ENCODE data around the gene ADORA1.

The ADORA1 gene

GRCh38 chr1:203202431-203203245 lies 75.1 kb downstream of the ADORA1 start:
- Histone ChIP-seq H3K36me3 (ENCODE audit: insufficient read depth, low read length) (no peaks in the 10 kb centered on the region), H2AFZ (ENCODE audit: low read depth, low read length) (no peak overlapping the region), H3K9ac (ENCODE audit: low read depth, low read length) (no peak overlapping the region), H3K27ac (ENCODE audit: low read length) (no peak overlapping the region), H3K4me3 (ENCODE audit: low read depth in 1 of 2, low read length in 2 of 2) (no peak overlapping the region), H3K27me3 (ENCODE audit: insufficient read depth, low read length, poor library complexity) (peaks cover 18% of the 10 kb centered on the region), H3K79me2 (ENCODE audit: insufficient read depth, low read length) (no peaks in the 10 kb centered on the region), H3K4me1 (ENCODE audit: insufficient read depth, low read length) (no peaks in the 10 kb centered on the region), H4K20me1 (ENCODE audit: insufficient read depth, low read length) (no peaks in the 10 kb centered on the region), H3K9me3 (ENCODE audit: insufficient read depth, low read length, severe bottlenecking) (no peaks in the 10 kb centered on the region), H3K4me2 (ENCODE audit: insufficient read depth, low read length) (no peak overlapping the region)
- no peak for DNase-seq
- ATAC-seq (ENCODE audit: insufficient read depth, low read depth) = no peak
- TF ChIP-seq EZH2 (IDR thresholded peaks at IDR 0.05; ENCODE audit: borderline replicate concordance, low read depth, low read length, severe bottlenecking) (no peak), CTCF (IDR thresholded peaks at IDR 0.05; ENCODE audit: borderline replicate concordance, extremely low read depth, low read length, poor library complexity, severe bottlenecking) (no peak)

GRCh38 chr1:203204756-203205155 lies 77.2 kb downstream of the ADORA1 start:
- DNase-seq = no peak
- TF ChIP-seq EZH2 (IDR thresholded peaks at IDR 0.05; ENCODE audit: borderline replicate concordance, low read depth, low read length, severe bottlenecking) (no peak), CTCF (IDR thresholded peaks at IDR 0.05; ENCODE audit: borderline replicate concordance, extremely low read depth, low read length, poor library complexity, severe bottlenecking) (no peak)
- no peak overlapping the region for H3K27ac ChIP-seq (ENCODE audit: low read length)

GRCh38 chr1:203206129-203206687 lies 78.7 kb downstream of the ADORA1 start:
- no peaks in the 10 kb centered on the region for H3K4me1 ChIP-seq (ENCODE audit: insufficient read depth, low read length)
- TF ChIP-seq EZH2 (IDR thresholded peaks at IDR 0.05; ENCODE audit: borderline replicate concordance, low read depth, low read length, severe bottlenecking) = no peak
- no peak for TF ChIP-seq CTCF (IDR thresholded peaks at IDR 0.05; ENCODE audit: borderline replicate concordance, extremely low read depth, low read length, poor library complexity, severe bottlenecking)
- H3K27ac ChIP-seq (ENCODE audit: low read length) = no peak overlapping the region
- H3K36me3 ChIP-seq (ENCODE audit: insufficient read depth, low read length) = no peaks in the 10 kb centered on the region
- H3K4me3 ChIP-seq (ENCODE audit: low read depth in 1 of 2, low read length in 2 of 2) = no peak overlapping the region
- H2AFZ ChIP-seq (ENCODE audit: low read depth, low read length) = no peak overlapping the region
- no peak overlapping the region for H3K4me2 ChIP-seq (ENCODE audit: insufficient read depth, low read length)
- no peak overlapping the region for H3K9ac ChIP-seq (ENCODE audit: low read depth, low read length)
- H3K27me3 ChIP-seq (ENCODE audit: insufficient read depth, low read length, poor library complexity) = peaks cover 12% of the 10 kb centered on the region
- H3K9me3 ChIP-seq (ENCODE audit: insufficient read depth, low read length, severe bottlenecking) = no peaks in the 10 kb centered on the region
- DNase-seq = no peak
- H3K79me2 ChIP-seq (ENCODE audit: insufficient read depth, low read length) = no peaks in the 10 kb centered on the region
- no peaks in the 10 kb centered on the region for H4K20me1 ChIP-seq (ENCODE audit: insufficient read depth, low read length)
- ATAC-seq (ENCODE audit: insufficient read depth, low read depth) = no peak

More at GRCh38 chr1:203204756-203205155, 77.2 kb downstream of the ADORA1 start:
- Histone ChIP-seq H3K4me1 (ENCODE audit: insufficient read depth, low read length) (no peaks in the 10 kb centered on the region), H2AFZ (ENCODE audit: low read depth, low read length) (no peak overlapping the region), H4K20me1 (ENCODE audit: insufficient read depth, low read length) (no peaks in the 10 kb centered on the region), H3K27me3 (ENCODE audit: insufficient read depth, low read length, poor library complexity) (peaks cover 15% of the 10 kb centered on the region), H3K79me2 (ENCODE audit: insufficient read depth, low read length) (no peaks in the 10 kb centered on the region), H3K9me3 (ENCODE audit: insufficient read depth, low read length, severe bottlenecking) (no peaks in the 10 kb centered on the region), H3K4me2 (ENCODE audit: insufficient read depth, low read length) (no peak overlapping the region), H3K9ac (ENCODE audit: low read depth, low read length) (no peak overlapping the region), H3K36me3 (ENCODE audit: insufficient read depth, low read length) (no peaks in the 10 kb centered on the region), H3K4me3 (ENCODE audit: low read depth in 1 of 2, low read length in 2 of 2) (no peak overlapping the region)
- no peak for ATAC-seq (ENCODE audit: insufficient read depth, low read depth)
